GM10266 (cell line): ENCODE results near the gene MED15.
"Not testable (repeated sequence)": the region's sequence is repeated elsewhere in the genome, so short reads cannot be mapped to it uniquely, and the experiment has no call there.

Experiments used
- DNase-seq: peaks from one replicate; pipeline ENCODE4 v3.0.0; 2012; ENCODE audit errors: extremely low spot score
- TF ChIP-seq, protein P1 (sequence below): IDR thresholded peaks from 2 replicates; pipeline ENCODE4 v1.5.1; 2012; ENCODE audit warnings: mild to moderate bottlenecking, low read depth; ENCODE audit not compliant: control insufficient read depth, insufficient read depth; ENCODE audit errors: missing control alignments

The MED15 gene

DNA sequence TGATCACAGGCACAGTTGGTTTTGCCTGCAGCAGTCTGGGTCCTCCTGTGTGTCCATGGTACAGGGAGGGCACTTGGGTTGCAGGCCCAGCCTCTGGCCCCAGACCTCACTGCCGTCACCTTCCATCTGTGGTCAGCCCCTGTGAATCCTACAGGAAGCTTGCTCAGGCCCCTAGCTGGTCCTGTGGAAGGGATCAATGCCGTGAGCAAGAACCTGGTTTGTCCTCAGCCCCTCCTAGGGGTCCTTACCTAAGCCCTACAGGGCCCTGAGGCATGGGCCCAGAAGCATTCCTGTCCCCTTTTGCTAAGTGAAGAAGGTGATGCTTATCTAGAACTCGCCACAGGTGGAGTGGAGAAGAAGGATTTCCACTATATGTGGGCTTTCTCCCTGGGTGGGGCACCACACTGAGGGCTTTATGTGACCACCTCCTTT lies 29.9 kb downstream of the MED15 start:
- TF ChIP-seq, protein P1, sequence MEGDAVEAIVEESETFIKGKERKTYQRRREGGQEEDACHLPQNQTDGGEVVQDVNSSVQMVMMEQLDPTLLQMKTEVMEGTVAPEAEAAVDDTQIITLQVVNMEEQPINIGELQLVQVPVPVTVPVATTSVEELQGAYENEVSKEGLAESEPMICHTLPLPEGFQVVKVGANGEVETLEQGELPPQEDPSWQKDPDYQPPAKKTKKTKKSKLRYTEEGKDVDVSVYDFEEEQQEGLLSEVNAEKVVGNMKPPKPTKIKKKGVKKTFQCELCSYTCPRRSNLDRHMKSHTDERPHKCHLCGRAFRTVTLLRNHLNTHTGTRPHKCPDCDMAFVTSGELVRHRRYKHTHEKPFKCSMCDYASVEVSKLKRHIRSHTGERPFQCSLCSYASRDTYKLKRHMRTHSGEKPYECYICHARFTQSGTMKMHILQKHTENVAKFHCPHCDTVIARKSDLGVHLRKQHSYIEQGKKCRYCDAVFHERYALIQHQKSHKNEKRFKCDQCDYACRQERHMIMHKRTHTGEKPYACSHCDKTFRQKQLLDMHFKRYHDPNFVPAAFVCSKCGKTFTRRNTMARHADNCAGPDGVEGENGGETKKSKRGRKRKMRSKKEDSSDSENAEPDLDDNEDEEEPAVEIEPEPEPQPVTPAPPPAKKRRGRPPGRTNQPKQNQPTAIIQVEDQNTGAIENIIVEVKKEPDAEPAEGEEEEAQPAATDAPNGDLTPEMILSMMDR = no peak
- no peak for DNase-seq

DNA sequence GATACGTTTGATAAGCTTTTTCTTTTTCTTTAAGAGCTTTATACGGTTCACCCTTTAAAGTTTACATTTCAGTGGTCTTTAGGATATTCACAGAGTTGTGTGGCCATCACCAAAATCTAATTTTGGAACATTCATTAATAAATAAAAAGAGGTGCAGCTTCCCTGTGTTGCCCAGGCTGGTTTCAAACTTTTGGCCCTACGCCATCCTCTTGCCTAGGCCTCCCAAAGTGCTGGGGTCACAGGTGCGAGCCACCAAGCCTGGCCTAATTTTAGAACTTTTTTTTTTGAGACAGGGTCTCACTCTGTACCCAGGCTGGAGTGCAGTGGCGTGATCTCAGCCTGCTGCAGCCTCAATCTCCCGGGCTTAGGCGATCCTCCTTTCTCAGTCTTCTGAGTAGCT lies 30.6 kb downstream of the MED15 start:
- TF ChIP-seq, protein P1 = no peak

DNA sequence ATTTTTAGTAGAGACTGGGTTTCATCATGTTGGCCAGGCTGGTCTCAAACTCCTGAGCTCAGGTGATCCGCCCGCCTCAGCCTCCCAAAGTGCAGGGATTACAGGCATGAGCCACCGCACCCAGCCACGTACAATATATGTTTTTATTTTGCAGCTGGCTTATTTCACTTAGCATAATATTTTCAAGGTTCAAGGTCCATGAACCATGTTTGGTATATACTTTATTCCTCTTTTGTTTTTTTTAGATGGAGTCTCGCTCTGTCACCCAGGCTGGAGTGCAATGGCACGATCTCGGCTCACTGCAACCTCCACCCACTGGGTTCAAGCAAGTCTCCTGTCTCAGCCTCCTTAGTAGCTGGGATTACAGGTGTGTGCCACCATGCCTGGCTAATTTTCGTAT lies 31.5 kb downstream of the MED15 start:
- DNase-seq = not testable (repeated sequence)

More for the DNA sequence above, 30.6 kb downstream of the MED15 start:
- no peak for DNase-seq

DNA sequence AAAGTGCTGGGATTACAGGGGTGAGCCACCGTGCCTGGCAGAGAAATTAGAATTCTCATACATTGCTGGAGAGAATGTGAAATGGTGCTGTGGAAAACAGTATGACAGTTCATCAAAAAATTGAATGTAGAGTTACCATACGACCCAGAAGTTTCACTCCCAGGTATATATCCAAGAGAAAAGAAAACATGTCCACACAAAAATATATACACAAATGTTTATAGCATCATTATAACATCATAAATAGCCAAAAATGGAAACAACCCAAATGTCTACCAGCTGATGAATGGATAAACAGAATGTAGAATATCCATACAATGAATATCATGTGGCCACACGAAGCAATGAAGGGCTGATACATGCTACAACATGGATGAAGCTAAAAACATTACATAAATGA lies 34.6 kb downstream of the MED15 start:
- no peak for DNase-seq
- TF ChIP-seq, protein P1 = no peak

DNA sequence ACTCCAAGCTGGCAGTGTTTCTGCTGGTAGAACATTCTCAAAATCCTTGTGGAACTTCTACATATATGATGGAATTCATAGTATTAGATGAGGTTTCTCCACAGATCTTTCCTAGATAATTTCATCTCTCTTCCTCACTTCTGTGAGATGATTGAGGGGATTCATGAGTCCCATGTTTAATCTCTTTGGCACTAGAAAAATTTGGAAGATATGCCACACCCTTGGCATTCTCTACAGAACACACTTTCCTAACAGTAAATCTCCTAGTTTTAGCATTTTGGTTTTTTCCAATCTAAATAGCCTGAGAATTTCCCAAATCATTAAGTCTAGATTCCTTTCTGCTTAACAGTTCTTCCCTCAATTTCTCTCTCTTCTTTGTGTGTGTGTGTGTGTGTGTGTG lies 35.3 kb downstream of the MED15 start:
- no peak for DNase-seq
- TF ChIP-seq, protein P1 = no peak

DNA sequence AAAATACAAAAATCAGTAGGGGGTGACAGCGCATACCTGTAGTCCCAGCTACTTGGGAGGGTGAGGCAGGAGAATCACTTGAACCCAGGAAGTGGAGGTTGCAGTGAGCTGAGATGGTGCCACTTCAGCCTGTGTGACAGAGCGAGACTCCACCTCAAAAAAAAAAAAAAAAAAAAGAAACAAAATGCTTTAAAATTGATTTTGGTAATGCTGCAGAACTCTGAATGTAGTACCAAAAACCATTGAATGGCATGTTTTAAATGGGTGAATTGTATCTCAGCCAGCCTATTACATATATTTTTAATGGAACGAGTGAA lies 37.9 kb downstream of the MED15 start:
- not testable (repeated sequence) for DNase-seq

DNA sequence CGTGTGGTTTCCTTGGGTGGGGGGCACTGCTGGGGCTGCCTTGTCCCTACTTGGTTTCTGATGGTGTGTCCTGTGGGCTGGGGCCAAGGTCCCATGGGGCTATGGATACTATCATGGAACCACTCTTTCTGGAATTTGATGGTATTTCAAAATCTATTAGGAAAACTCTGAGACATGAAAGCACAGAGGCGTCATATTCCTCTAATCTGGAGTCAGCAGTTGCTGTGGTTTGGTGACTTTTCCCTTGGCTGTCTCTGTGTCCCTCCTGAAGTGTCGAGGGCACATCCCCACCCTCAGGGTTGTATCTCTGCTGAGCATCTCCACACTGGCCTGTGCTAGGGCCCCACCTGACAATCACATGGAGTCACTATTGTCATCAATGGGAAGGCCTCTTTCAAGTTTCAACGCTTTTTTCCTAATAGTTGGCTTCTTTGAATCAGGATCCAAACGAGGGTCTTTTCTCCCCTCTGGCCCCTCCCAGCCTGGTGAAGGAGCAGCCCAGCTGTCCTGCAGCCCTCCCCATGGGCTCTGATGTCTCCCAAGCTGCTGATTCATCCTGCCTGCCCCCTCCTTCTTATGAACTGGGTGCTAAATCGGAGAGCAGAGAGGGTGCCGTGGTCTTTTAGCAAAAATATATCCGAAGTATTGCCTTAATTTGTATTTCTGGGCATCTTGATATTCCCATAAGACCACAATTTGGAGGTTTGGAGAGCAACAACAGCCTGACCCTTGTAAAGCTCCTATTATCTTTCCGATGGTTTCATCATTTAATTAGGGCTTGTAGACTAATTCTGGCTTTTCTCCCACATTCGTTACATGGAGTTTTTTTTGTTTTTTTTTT lies 38.5 kb downstream of the MED15 start:
- TF ChIP-seq, protein P1 = no peak
- no peak for DNase-seq

DNA sequence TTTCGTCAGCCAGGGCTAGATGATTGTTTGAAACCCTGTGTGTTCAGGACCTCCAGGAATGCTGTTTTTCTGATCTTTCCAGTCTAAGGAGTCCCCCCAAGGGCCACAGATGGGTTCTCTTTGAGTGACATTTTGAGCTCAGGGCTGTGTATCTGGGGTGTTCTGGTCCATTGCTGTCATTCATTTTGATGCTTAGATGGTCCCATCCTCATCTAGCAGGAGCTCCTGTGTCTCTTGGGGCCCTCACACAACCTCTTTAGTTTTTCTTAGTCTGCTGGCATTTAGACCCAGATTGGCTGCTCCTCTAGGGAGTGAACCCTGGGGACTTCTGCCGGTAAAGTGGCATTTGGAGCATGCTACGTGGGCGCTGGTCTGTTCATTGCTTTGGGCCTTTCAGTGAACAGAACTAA lies 39.1 kb downstream of the MED15 start:
- TF ChIP-seq, protein P1 = no peak
- no peak for DNase-seq
